Measurements from ENCODE around the gene C6orf120.

DNA sequence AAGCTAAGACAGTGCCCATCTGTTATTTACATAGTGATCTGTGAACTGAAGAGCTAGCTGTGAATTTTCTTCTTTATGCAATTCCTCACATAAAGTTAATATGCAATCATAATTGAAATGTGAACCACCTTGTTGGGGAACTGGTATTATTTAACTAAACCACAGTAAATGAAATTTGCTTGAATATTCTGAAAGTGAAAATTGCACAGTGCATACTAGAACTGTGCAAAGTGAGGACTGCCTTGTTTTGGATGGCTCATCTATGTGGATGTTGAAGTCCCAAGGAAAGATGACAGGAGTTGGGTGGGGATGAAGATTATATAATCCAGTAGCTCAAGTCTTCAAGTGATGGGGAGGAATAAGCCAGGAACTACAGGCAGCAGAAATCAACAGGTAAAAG is 28.0 kb downstream of the C6orf120 start:
- TF ChIP-seq CTCF (IDR thresholded peaks at IDR 0.05) (no peak), POLR2A (IDR thresholded peaks at IDR 0.05) (no peak)
